A549 (cell line): ENCODE data around the gene MAGEA11.

ENCODE experiments used
- CHD2 ChIP-seq: fragments of 150-350 bp; IDR thresholded peaks from 2 replicates; pipeline ENCODE4 v1.6.1; 2014; ENCODE audit warnings: low read length; ENCODE audit not compliant: partially characterized antibody
- CTCF ChIP-seq: fragments of >200 bp; sonication (Bioruptor Twin); formaldehyde crosslinking; IDR thresholded peaks from 3 replicates; pipeline ENCODE4 v1.5.1; 2016
- ESRRA ChIP-seq: fragments of 150-350 bp; IDR thresholded peaks from 2 replicates; pipeline ENCODE4 v1.6.1; 2014; ENCODE audit warnings: mild to moderate bottlenecking, low read length, borderline replicate concordance
- HDAC2 ChIP-seq: fragments of 200-600 bp; sonication (generic); IDR thresholded peaks from 2 replicates; pipeline ENCODE4 v1.6.1; 2016
- JUN ChIP-seq, 2 experiments: fragments of >200 bp; sonication (Bioruptor Twin); formaldehyde crosslinking; IDR thresholded peaks; 2 replicates in 1 of 2; 3 replicates in 1 of 2; pipeline ENCODE4 v1.6.1; 2016 to 2017
- MAZ ChIP-seq: fragments of 150-350 bp; IDR thresholded peaks from 2 replicates; pipeline ENCODE4 v1.6.1; 2014; ENCODE audit warnings: antibody characterized with exemption, low read depth, low read length, borderline replicate concordance
- PHF8 ChIP-seq: fragments of 200-600 bp; sonication (generic); IDR thresholded peaks from 2 replicates; pipeline ENCODE4 v1.6.1; 2016; ENCODE audit warnings: low read depth, mild to moderate bottlenecking, antibody characterized with exemption, moderate library complexity, borderline replicate concordance
- POLR2A ChIP-seq: IDR thresholded peaks from 2 replicates; pipeline ENCODE4 v1.6.1; 2012; ENCODE audit warnings: mild to moderate bottlenecking, low read length
- POLR2AphosphoS2 ChIP-seq: conservative IDR thresholded peaks from 2 replicates; pipeline ENCODE4 v1.6.1; 2012; ENCODE audit warnings: low read length, improper control_type of control experiment, inconsistent platforms
- RAD21 ChIP-seq, 2 experiments: fragments of >200 bp in 1 of 2; sonication (Bioruptor Twin) in 1 of 2; formaldehyde crosslinking in 1 of 2; IDR thresholded peaks in 1 of 2; conservative IDR thresholded peaks in 1 of 2; 2 replicates in 1 of 2; 3 replicates in 1 of 2; pipeline ENCODE4 v1.6.1; 2012 to 2018; ENCODE audit warnings: inconsistent platforms in 1 of 2
- RFX5 ChIP-seq: fragments of 450-650 bp; IDR thresholded peaks from 2 replicates; pipeline ENCODE4 v1.7.1; 2014; ENCODE audit warnings: antibody characterized with exemption, mild to moderate bottlenecking, moderate library complexity
- TF ChIP-seq, protein P1 (sequence below): fragments of 200-600 bp; sonication (generic); IDR thresholded peaks from 2 replicates; pipeline ENCODE4 v1.6.1; 2016; ENCODE audit warnings: antibody characterized with exemption, mild to moderate bottlenecking, moderate library complexity
- TF ChIP-seq, protein P2 (sequence below): fragments of 250-450 bp; sonication (Bioruptor Pico); IDR thresholded peaks from 2 replicates; pipeline ENCODE4 v1.5.0; 2021; ENCODE audit warnings: mild to moderate bottlenecking, moderate library complexity, borderline replicate concordance

DNA sequence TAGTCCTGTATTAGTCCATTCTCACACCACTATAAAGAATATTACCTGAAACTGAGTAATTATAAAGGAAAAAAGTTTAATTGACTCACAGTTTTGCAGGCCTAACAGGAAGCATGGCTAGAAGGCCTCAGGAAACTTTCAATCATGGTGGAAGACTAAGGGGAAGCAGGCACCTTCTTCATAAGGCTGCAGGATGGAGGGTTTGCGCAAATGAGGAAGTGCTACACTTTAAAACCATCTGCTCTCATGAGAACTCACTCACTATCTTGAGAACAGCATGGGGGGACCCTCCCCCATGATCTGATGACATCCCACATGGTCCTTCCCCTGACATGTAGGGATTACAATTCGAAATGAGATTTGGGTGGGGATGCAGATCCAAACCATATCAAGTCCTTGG is 12.1 kb upstream of the MAGEA11 start:
- TF ChIP-seq CTCF, result no peak
- no peak for TF ChIP-seq CHD2
- TF ChIP-seq PHF8, result no peak
- TF ChIP-seq POLR2AphosphoS2, result no peak
- TF ChIP-seq, protein P1, sequence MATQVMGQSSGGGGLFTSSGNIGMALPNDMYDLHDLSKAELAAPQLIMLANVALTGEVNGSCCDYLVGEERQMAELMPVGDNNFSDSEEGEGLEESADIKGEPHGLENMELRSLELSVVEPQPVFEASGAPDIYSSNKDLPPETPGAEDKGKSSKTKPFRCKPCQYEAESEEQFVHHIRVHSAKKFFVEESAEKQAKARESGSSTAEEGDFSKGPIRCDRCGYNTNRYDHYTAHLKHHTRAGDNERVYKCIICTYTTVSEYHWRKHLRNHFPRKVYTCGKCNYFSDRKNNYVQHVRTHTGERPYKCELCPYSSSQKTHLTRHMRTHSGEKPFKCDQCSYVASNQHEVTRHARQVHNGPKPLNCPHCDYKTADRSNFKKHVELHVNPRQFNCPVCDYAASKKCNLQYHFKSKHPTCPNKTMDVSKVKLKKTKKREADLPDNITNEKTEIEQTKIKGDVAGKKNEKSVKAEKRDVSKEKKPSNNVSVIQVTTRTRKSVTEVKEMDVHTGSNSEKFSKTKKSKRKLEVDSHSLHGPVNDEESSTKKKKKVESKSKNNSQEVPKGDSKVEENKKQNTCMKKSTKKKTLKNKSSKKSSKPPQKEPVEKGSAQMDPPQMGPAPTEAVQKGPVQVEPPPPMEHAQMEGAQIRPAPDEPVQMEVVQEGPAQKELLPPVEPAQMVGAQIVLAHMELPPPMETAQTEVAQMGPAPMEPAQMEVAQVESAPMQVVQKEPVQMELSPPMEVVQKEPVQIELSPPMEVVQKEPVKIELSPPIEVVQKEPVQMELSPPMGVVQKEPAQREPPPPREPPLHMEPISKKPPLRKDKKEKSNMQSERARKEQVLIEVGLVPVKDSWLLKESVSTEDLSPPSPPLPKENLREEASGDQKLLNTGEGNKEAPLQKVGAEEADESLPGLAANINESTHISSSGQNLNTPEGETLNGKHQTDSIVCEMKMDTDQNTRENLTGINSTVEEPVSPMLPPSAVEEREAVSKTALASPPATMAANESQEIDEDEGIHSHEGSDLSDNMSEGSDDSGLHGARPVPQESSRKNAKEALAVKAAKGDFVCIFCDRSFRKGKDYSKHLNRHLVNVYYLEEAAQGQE, result no peak
- TF ChIP-seq HDAC2, result no peak
- TF ChIP-seq, protein P2, sequence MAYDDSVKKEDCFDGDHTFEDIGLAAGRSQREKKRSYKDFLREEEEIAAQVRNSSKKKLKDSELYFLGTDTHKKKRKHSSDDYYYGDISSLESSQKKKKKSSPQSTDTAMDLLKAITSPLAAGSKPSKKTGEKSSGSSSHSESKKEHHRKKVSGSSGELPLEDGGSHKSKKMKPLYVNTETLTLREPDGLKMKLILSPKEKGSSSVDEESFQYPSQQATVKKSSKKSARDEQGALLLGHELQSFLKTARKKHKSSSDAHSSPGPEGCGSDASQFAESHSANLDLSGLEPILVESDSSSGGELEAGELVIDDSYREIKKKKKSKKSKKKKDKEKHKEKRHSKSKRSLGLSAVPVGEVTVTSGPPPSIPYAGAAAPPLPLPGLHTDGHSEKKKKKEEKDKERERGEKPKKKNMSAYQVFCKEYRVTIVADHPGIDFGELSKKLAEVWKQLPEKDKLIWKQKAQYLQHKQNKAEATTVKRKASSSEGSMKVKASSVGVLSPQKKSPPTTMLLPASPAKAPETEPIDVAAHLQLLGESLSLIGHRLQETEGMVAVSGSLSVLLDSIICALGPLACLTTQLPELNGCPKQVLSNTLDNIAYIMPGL (CRISPR knock-in tag), result no peak
- TF ChIP-seq JUN (IDR thresholded peaks at IDR 0.05), result no peak
- no peak for TF ChIP-seq POLR2A
- TF ChIP-seq ESRRA, result no peak
- TF ChIP-seq RAD21 (conservative IDR thresholded peaks at IDR 0.05 in 1 of 2, IDR thresholded peaks at IDR 0.05 in 1 of 2), result no peak
- TF ChIP-seq MAZ, result no peak
- no peak for TF ChIP-seq RFX5
